Thymus (tissue), 14 donors: ENCODE measurements around the gene MGLL. TPM values are rescaled to one million over a fixed set of nuclear protein-coding genes. Genes with fewer than 3 reads are reported as not detected.

ENCODE experiments used
- DNase-seq, 9 donors: peaks; one replicate each; pipeline ENCODE4 v3.0.0-alpha.2; 2013; ENCODE audit warnings: low spot score in 9 of 9, low read depth in 6 of 9, missing footprints in 1 of 9
- H3K27ac ChIP-seq, 2 donors: one replicate each; pipeline ENCODE4 v1.5.1; 2013; ENCODE audit warnings: control low read depth in 1 of 2, low read depth in 1 of 2, low read length in 1 of 2, mild to moderate bottlenecking in 1 of 2, moderate library complexity in 1 of 2
- H3K27me3 ChIP-seq, 2 donors: one replicate each; pipeline ENCODE4 v1.5.1; 2013; ENCODE audit warnings: low read length in 1 of 2; ENCODE audit not compliant: control insufficient read depth in 2 of 2, insufficient read depth in 1 of 2
- H3K36me3 ChIP-seq, 2 donors: one replicate each; pipeline ENCODE4 v1.5.1; 2013; ENCODE audit warnings: low read length in 1 of 2, mild to moderate bottlenecking in 1 of 2, moderate library complexity in 1 of 2; ENCODE audit not compliant: control insufficient read depth in 2 of 2, insufficient read depth in 2 of 2
- H3K4me1 ChIP-seq, 2 donors: one replicate each; pipeline ENCODE4 v1.5.1; 2013; ENCODE audit warnings: low read length in 2 of 2; ENCODE audit not compliant: control insufficient read depth in 2 of 2, insufficient read depth in 2 of 2
- H3K4me3 ChIP-seq, 2 donors: one replicate each; pipeline ENCODE4 v1.5.1; 2013; ENCODE audit warnings: low read length in 2 of 2, control low read depth in 1 of 2, mild to moderate bottlenecking in 1 of 2
- H3K9me3 ChIP-seq, 2 donors: one replicate each; pipeline ENCODE4 v1.5.1; 2013; ENCODE audit warnings: low read length in 1 of 2, mild to moderate bottlenecking in 1 of 2; ENCODE audit not compliant: control insufficient read depth in 2 of 2, insufficient read depth in 1 of 2
- WGBS: extraction: QIAGEN DNeasy Blood & Tissue Kit; methylation state at CpG from one replicate; pipeline ENCODE4 v1.1.7; 2013; 5-methylcytosine and 5-hydroxymethylcytosine counted together
- long read RNA-seq, 10 donors: transcript quantifications; one replicate each; lab custom pipeline, GENCODE V29; 2026
- polyA plus RNA-seq: library from polyadenylated mRNA; stranded (reverse); fragments of 200-250 nt; gene quantifications from one replicate; pipeline ENCODE4 v1.2.3, GENCODE V29; 2013
- total RNA-seq: library from RNA; stranded (reverse); fragments of 120-200 nt; gene quantifications from one replicate; pipeline ENCODE4 v1.2.4, GENCODE V29; 2013
- donor health status: healthy.

MGLL gene
- total RNA-seq: 5.4 TPM
- 15.2 TPM for polyA plus RNA-seq
- long read RNA-seq, donor 1: 0 reads
- long read RNA-seq, donor 2, full-length matches to known transcripts: 10 of 28 reads
- long read RNA-seq, donor 2, partial matches to known transcripts: 18 of 28 reads
- long read RNA-seq, donor 2, other reads (novel, unspliced or antisense): 0 of 28 reads
- long read RNA-seq, donor 3, full-length matches to known transcripts: 8 of 8 reads
- long read RNA-seq, donor 3, partial matches to known transcripts: 0 of 8 reads
- long read RNA-seq, donor 3, other reads (novel, unspliced or antisense): 0 of 8 reads
- long read RNA-seq, donor 4, full-length matches to known transcripts: 3 of 3 reads
- long read RNA-seq, donor 4, partial matches to known transcripts: 0 of 3 reads
- long read RNA-seq, donor 4, other reads (novel, unspliced or antisense): 0 of 3 reads
- long read RNA-seq, donor 5, full-length matches to known transcripts: 7 of 7 reads
- long read RNA-seq, donor 5, partial matches to known transcripts: 0 of 7 reads
- long read RNA-seq, donor 5, other reads (novel, unspliced or antisense): 0 of 7 reads
- long read RNA-seq, donor 6, full-length matches to known transcripts: 6 of 6 reads
- long read RNA-seq, donor 6, partial matches to known transcripts: 0 of 6 reads
- long read RNA-seq, donor 6, other reads (novel, unspliced or antisense): 0 of 6 reads
- long read RNA-seq, donor 7, full-length matches to known transcripts: 8 of 8 reads
- long read RNA-seq, donor 7, partial matches to known transcripts: 0 of 8 reads
- long read RNA-seq, donor 7, other reads (novel, unspliced or antisense): 0 of 8 reads
- long read RNA-seq, donor 8, full-length matches to known transcripts: 3 of 3 reads
- long read RNA-seq, donor 8, partial matches to known transcripts: 0 of 3 reads
- long read RNA-seq, donor 8, other reads (novel, unspliced or antisense): 0 of 3 reads
- long read RNA-seq, donor 9, full-length matches to known transcripts: 4 of 4 reads
- long read RNA-seq, donor 9, partial matches to known transcripts: 0 of 4 reads
- long read RNA-seq, donor 9, other reads (novel, unspliced or antisense): 0 of 4 reads
- long read RNA-seq, donor 10, full-length matches to known transcripts: 3 of 3 reads
- long read RNA-seq, donor 10, partial matches to known transcripts: 0 of 3 reads
- long read RNA-seq, donor 10, other reads (novel, unspliced or antisense): 0 of 3 reads

DNA sequence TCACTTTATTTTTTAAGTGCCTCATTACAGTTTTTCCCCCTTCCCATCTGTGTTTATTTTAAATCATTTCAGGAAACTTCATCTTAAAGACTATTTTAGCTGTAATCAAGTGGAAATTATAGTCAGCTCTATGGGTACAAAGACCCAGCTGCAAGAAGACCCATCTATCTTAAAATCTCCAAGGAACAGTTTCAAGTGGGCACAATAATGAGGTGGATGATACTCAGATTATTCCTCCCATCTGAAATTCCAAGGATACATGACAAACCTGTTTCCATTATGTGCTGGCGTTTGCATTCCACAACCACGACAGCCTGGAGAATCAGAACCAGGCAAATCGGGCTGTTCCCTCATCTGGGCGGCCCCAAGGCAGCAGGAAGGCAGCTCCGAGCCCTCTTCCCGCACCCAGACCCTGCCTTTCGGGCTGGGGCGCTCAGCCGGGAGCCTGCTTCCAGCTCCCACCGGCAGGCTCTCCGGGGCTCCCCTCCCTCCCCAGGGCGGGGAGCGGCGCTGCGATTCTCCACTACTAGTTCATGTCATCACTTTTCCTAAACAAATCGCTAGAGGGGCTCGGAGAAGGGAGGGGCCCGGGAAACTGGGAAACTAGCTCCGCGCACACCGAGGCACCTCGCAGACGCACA is at the start of gene MGLL:
MGLL (minus strand) TSS at position 475 of the 641 bp plus-strand sequence; CDS start at position 278, 197 bp downstream.
- 1% methylated on average over 23 of the region's 23 CpGs for WGBS
- no peaks in the 10 kb centered on the region for H3K36me3 ChIP-seq
- peak within 1 kb of the TSS; percentile 70 to 77 for H3K27ac ChIP-seq
- H3K9me3 ChIP-seq: peaks cover 0 to 3% of the 10 kb centered on the region in 2 donors
- peak within 1 kb of the TSS; percentile 61 to 78 for H3K4me3 ChIP-seq
- H3K4me1 ChIP-seq: peaks cover 16 to 46% of the 10 kb centered on the region in 2 donors
- no peak for DNase-seq
- peaks cover 0 to 18% of the 10 kb centered on the region in 2 donors for H3K27me3 ChIP-seq

DNA sequence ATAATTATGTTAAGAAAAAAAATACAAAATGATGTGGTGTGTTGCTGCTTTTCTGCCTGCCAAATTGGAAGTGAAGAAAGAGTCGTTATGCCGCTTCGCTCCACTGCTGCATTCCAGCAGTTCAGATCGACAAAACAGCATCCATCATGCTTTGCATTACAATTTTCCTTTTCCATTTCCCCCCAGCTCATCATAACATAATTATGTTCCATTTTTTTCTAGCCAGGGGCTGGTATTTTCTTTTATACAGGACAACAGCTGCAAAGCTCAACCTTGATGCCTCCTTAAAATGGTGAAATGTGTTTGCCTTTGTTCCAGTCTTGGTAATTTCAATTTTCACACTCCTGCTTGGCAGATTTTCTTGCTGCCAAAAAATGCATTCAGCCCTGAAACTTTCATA is 47.8 kb upstream of the MGLL start:
- Histone ChIP-seq H3K36me3 (no peaks in the 10 kb centered on the region), H3K27ac (no peak overlapping the region), H3K4me3 (no peak overlapping the region), H3K9me3 (no peaks in the 10 kb centered on the region), H3K4me1 (peaks cover 0 to 2% of the 10 kb centered on the region in 2 donors), H3K27me3 (no peaks in the 10 kb centered on the region)
- 89% methylated on average over 4 of the region's 4 CpGs for WGBS
- DNase-seq: no peak

DNA sequence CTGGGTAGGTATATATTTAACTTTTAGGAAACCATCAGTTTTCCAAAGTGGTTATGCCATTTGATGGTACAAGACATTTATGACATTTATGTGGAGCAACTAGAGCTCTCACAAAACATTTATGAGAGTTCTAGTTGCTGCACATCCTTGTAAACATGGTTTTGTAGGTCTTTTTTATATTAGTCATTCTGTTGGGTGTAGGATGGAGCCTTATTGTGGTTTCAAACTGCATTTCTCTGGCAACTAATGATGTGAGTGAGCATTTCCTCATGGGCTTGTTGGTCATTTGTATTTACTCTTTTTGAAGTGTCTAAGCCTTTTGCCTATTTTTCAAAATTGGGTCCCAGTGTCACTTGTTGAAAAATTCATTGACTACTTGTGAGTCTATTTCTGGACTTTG is 45.7 kb upstream of the MGLL start:
- H3K4me3 ChIP-seq: no peak overlapping the region
- H3K27me3 ChIP-seq: no peaks in the 10 kb centered on the region
- no peaks in the 10 kb centered on the region for H3K9me3 ChIP-seq
- peaks cover 0 to 2% of the 10 kb centered on the region in 2 donors for H3K4me1 ChIP-seq
- no peak for DNase-seq
- no peak overlapping the region for H3K27ac ChIP-seq
- no peaks in the 10 kb centered on the region for H3K36me3 ChIP-seq

DNA sequence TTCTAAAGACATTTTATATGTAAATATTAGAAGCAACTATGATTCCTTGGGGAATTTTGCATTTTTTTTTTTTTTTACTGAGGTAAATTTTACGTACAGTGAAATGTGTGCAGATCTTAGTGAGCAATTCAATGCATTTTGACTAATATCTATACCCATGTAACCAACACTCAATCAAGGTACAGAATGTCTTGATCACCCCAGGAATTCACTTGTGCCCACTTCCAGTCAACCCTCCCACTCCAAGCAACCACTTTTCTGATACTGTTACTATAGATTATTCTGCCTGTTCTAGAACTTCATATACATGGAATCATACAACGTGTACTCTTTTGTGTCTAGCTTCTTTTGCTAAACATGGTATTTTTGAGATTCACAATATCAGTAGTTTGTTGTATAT is 45.1 kb upstream of the MGLL start:
- no peaks in the 10 kb centered on the region for H3K36me3 ChIP-seq
- H3K4me3 ChIP-seq: no peak overlapping the region
- H3K9me3 ChIP-seq: no peaks in the 10 kb centered on the region
- no peaks in the 10 kb centered on the region for H3K27me3 ChIP-seq
- H3K27ac ChIP-seq: no peak overlapping the region
- peaks cover 0 to 2% of the 10 kb centered on the region in 2 donors for H3K4me1 ChIP-seq
- no peak for DNase-seq
- 95% methylated on average over 2 of the region's 2 CpGs for WGBS

DNA sequence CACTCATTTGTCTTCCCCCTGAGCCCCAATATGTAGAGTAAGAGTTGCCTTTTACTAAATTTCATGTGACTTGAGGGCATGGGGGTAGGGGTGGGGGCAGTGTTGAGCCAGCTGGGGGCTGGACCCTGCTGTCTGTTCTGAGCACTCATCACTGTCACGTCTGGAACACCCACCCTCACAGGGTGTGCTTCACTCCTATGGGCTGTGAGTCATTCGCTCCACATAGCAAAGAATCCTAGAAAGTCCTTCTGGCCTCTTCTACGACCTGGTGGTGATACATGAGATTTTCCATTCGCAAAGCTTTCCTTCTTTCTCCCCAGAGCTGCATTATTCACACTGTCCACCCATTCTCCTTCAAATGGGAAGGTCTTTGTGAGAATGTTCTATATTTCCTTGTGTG is 43.6 kb upstream of the MGLL start:
- DNase-seq: no peak
- H3K27me3 ChIP-seq: no peaks in the 10 kb centered on the region
- H3K4me3 ChIP-seq: no peak overlapping the region
- no peaks in the 10 kb centered on the region for H3K9me3 ChIP-seq
- no peak overlapping the region for H3K27ac ChIP-seq
- no peaks in the 10 kb centered on the region for H3K36me3 ChIP-seq
- WGBS: 94% methylated on average over 4 of the region's 4 CpGs
- no peaks in the 10 kb centered on the region for H3K4me1 ChIP-seq

DNA sequence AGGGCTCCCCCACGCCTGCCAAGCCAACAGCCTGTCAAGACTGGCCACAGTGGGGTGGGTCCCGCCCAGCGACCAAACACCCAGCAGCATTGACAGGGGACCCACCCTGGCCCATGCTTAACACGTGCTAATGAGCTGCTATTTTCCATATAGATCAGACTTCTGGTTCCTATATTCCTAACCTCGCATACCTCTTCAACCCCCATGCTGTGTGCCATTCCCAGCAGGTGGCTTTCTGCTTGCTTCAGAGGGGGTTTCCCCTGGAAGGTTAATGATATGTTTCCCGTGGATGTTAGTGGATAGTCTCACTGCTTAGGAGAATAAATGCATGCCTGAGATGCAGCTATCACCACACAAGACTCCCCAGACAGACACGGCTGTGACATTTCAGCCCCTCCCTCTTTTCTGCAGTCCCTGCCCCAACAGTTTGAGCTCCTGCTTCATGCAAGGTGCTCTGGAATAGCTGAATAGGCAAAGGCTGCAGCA is 37.9 kb upstream of the MGLL start:
- H3K36me3 ChIP-seq: no peaks in the 10 kb centered on the region
- DNase-seq: no peak
- H3K9me3 ChIP-seq: no peaks in the 10 kb centered on the region
- H3K4me1 ChIP-seq: peaks cover 0 to 9% of the 10 kb centered on the region in 2 donors
- 88% methylated on average over 7 of the region's 7 CpGs for WGBS
- H3K27me3 ChIP-seq: no peaks in the 10 kb centered on the region
- H3K27ac ChIP-seq: no peak overlapping the region
- no peak overlapping the region for H3K4me3 ChIP-seq

DNA sequence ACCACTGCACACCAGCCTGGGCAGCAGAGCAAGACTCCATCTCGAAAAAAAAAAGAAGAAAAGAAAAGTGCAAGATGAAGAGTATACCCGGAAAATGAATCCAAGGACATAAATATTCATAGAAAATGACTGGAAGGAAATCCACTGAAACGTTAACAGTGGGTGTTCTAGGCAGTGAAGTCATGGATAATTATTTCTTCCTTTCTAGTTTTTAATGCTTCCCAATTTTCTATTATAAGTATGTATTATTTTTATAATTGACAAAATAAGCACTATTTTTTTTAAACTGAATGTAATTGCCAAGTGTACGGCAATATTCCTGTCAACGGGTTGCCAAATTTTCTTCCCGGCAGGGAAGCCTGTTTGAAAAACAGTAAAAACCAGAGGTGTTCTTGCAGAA is 37.4 kb upstream of the MGLL start:
- 94% methylated on average over 6 of the region's 6 CpGs for WGBS
- H3K9me3 ChIP-seq: no peaks in the 10 kb centered on the region
- DNase-seq: no peak
- no peak overlapping the region for H3K27ac ChIP-seq
- no peak overlapping the region for H3K4me3 ChIP-seq
- H3K27me3 ChIP-seq: no peaks in the 10 kb centered on the region
- H3K36me3 ChIP-seq: no peaks in the 10 kb centered on the region
- peaks cover 0 to 9% of the 10 kb centered on the region in 2 donors for H3K4me1 ChIP-seq

DNA sequence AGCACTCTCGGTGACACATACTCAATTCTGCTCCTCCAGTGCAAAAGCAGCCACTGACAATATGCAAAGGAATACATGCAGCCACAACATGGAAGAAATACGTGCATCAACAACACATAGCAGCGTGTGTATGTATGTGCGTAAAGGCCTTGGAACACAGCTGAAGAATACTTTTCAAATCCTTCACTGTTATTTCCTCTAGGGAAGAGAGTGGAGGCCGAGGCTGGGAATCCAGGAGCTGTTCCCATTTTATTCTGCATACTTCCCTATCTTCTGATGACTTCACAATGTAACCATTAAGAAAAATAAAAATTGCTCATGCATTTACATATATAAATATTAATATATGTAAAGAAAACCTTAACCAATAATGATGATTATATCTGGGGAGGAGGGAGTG is 36.6 kb upstream of the MGLL start:
- H3K9me3 ChIP-seq: no peaks in the 10 kb centered on the region
- no peak overlapping the region for H3K27ac ChIP-seq
- WGBS: 98% methylated on average over 5 of the region's 5 CpGs
- no peak for DNase-seq
- H3K36me3 ChIP-seq: no peaks in the 10 kb centered on the region
- no peaks in the 10 kb centered on the region for H3K27me3 ChIP-seq
- no peak overlapping the region for H3K4me3 ChIP-seq
- peaks cover 0 to 9% of the 10 kb centered on the region in 2 donors for H3K4me1 ChIP-seq
